ENCODE results near the gene STAT1.

The STAT1 gene

DNA sequence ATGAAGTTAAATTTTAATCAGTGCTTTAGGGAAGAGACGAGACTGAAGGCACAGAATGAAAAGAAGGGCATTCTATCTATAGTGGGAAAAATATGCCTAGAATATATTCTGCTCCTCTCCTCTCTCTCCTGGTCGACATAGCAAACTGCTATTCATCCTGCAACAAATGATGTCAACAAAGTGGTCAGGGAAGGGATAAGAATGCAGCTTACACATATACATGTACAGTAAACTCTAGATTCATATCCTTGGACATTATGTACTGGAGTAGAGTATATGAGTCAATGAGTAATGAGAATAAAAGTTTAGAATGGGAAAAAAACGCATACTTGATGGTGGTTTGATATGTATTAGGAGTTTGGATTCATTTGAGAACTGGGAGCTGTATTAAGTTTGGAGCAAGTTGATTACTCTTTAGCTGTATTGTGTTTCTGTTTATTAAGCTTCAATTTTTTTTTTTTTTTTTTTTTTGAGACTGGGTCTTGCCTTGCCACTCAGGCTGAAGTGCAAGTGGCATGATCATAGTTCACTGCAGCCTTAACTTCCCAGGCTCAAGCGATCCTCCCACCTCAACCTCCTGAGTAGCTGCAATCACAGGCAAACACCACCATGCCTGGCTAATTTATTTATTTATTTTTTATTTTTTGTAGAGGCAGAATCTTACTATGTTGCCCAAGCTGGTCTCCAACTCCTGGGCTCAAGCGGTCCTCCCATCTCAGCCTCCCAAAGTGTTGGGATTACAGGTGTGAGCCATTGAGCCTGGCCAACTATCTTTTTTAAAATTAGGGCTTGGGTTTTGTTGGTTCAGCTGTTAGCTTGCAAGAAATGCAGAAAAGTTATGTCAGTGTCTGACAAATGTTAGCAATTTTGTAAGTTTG, 53.8 kb downstream of the STAT1 start:
- DNase-seq (ENCODE audit: low read depth), result peak; percentile 51

DNA sequence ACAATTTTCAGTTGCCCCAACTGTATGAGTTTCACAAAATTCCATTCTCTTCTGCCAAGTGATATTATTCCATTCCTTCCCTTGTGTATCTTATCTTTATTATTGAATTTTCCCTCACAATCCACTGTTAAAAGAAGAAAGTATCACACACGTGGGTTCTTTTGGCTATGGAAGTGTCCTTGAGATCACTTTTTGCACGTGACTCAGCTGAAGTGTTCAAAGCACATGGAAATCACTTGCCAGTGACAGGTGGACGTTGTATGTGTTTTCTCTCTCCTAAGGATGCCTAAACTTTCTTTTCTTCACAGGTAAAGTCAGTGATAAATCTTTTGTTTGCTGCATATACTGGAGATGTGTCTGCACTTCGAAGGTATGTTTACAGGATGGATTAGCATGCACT, 60.7 kb downstream of the STAT1 start:
- DNase-seq (ENCODE audit: low read depth), result no peak

GRCh38 chr2:190950566-190950991, 63.4 kb downstream of the STAT1 start:
- DNase-seq (ENCODE audit: low read depth), result no peak

- peak; percentile 68 for DNase-seq (ENCODE audit: low read depth)
These were observed 65.3 kb downstream of the STAT1 start for GRCh38 chr2:190948671-190949070.

DNA sequence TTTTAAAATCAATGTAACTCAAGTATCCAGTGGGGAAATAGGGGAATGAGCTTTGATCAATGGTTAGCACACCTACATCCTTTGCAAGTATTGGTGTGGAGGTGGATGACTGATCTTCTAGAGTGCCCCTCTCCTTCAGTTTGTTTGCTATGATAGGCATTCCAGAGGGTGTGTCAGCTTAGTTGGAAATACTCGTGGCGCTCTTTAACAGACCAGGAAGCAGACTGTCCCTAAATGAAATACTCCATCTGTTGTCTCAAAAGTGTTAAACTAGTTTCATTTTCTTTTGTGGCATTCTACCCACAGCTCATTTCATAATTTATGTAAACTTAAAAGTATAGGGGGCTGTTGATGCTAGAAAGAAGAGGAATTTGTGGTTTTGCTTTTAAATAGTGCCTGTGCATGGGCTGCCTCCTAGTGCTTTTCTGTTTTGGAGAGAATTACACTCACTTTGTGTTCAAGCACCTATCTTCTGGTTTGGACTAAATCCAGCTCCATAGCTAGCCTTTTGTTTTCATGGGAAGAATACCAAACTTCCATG, 66.2 kb downstream of the STAT1 start:
- DNase-seq (ENCODE audit: low read depth), result peak; percentile 85

DNA sequence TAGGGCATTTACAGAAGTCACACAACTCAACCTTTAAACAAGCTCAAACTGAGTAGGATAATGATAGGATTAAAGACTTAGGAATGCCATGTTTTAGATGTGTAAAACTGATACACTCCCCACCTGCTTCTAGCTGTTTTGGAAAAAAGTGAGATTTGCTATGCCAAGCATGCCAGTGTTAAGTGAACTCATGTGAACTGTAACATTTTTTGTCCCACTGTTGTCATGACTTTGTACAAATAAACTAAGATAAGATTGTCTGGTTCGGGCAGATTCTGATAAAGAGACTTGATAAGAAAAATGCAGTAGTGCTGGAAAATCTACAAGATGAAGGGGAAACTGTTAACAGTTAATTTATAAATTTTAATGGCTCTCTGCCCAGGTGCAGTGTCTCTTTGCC, 66.8 kb downstream of the STAT1 start:
- peak; percentile 28 for DNase-seq (ENCODE audit: low read depth)

GRCh38 chr2:190943706-190944105, 70.3 kb downstream of the STAT1 start:
- DNase-seq (ENCODE audit: low read depth), result no peak

DNA sequence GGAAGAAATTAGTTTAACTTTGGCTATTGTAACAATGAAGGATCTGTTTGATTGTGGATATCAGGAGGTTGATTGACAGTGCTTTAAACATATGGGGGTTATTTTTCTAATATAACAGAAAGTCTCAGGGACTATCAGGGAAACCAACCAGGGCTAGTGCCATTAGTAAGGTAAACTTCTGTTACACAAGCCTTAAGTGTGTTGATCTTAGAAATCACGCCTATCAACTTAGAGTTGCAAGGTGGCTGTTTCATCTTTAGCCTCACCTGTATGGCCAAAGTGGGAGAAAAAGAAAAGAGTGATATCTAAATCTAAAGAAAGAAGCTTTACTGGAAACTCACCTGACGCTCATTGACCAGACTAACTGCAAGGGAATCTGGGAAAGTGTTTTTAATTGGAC, 71.3 kb downstream of the STAT1 start:
- DNase-seq (ENCODE audit: low read depth), result no peak

- no peak for DNase-seq (ENCODE audit: low read depth)
These were observed 72.4 kb downstream of the STAT1 start for GRCh38 chr2:190941571-190941970.

- no peak for DNase-seq (ENCODE audit: low read depth)
These were observed 73.5 kb downstream of the STAT1 start for GRCh38 chr2:190940454-190940853.

DNA sequence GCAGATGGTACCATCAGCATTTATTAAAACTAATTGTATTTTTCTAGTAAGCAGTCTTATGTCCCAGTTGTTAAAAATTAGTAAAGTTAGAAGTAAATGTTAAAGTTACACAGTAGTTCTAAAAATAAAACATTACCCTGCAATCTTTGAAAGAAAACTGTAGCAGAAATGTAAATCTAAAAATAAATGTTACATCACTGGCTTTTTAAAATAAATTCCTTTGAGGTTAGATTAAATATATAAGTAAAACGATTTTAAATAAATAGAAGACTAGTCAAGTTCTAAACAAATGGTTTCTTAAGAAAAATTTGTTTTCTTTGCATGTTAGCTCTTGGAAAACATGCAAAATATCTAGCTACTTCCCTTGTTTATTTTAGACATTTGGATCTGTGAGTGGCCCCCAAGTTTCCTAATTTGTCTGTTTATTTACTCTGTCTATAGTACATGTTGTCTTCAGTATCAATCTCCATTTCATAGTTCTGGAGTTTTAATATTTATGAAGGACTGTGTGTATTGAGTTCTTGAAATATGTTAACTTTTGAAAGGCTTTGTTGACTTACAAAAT, 75.1 kb downstream of the STAT1 start:
- no peak for DNase-seq (ENCODE audit: low read depth)

GRCh38 chr2:190935054-190935453, 78.9 kb downstream of the STAT1 start:
- DNase-seq (ENCODE audit: low read depth), result no peak

DNA sequence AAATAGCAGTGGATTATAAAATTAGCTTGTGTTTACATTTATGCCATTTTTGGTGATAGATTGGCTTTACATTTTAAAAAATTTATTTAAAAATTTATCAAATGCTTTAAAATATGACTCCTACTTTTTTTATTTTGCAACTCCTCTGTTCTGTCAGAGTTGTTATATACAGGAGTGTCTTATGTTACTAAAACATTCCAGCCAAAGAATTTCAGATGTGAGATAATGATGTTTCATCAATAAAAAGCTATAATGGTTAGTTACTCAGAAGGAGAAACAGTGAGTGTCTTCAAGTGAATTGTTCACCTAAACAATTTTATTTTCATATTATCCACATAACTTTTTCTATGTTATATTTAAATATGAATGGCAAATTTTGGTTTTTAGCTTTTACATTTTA, 80.6 kb downstream of the STAT1 start:
- no peak for DNase-seq (ENCODE audit: low read depth)

- no peak for DNase-seq (ENCODE audit: low read depth)
These were observed 81.5 kb downstream of the STAT1 start for GRCh38 chr2:190932514-190932913.

DNA sequence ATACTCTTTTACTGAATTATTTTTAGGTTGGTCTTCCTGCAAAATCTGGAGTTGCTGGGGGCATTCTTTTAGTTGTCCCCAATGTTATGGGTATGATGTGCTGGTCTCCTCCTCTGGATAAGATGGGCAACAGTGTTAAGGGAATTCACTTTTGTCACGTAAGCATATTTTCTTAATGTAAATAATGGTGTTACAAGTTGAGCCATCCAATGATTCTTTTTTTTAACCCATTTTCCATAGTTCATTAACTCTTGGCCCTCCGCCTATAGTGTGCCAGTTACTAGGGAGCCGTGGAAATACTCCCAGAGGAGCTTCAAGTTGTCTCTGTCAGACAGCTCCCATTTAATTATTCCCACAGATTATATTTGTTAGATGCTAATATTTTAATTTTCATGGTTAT, 83.6 kb downstream of the STAT1 start:
- DNase-seq (ENCODE audit: low read depth), result no peak

DNA sequence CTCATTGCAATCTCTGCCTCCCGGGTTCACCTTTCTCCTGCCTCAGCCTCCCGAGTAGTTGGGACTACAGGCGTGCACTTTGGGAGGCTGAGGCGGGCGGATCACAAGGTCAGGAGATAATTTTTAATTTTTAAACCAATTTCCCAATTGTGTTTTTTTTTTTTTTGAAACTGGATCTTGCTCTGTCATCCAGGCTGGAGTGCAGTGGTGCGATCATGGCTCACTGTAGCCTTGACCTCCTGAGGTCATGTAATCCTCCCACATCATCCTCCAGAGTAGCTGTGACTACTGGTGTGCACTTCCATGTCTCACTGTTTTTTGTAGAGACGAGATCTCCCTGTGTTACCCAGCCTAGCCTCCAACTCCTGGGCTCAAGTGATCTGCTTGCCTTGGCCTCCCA, 84.1 kb downstream of the STAT1 start:
- no peak for DNase-seq (ENCODE audit: low read depth)

DNA sequence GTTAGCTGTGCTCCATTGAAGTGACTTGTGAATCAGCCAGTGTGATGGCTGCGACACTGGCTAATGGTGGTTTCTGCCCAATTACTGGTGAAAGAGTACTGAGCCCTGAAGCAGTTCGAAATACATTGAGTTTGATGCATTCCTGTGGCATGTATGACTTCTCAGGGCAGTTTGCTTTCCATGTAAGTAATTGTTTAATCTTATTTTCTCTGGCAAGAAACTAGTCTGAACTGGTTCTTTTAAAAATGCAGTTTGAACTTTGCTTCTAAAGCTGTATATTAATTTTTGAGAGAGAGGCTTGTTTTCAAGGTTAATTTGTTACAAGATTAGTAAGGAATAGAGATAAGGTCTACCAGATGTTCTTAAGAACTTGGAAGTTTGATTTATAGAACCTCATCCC, 86.7 kb downstream of the STAT1 start:
- DNase-seq (ENCODE audit: low read depth), result no peak

- no peak for DNase-seq (ENCODE audit: low read depth)
These were observed 91.6 kb downstream of the STAT1 start for GRCh38 chr2:190922376-190922775.

DNA sequence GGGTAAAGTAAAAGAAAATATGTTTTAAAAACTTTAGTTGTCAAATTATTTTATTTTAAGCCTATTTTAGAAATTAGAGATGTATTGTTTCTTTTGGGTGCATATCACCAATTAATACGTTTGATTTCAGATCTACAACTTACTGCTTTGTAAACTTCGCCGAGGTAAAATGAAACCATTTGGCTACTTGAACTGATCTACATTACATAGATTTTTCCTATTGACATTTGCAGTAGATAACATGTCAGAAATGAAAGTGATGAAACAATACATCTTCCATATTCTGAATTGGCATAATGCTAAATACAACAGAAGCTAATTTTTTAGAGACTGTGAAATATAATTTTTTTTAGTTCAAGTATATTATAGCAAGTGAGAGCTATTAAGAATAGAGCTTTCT, 93.9 kb downstream of the STAT1 start:
- DNase-seq (ENCODE audit: low read depth), result no peak

Data from ELR (cell line).